Natural killer cell treated with Interleukin-12 subunit alpha and Interleukin-12 subunit beta and Interleukin-15 and Interleukin-18, amount 100 ng/mL, for 72 hours (primary cell): ENCODE data around the gene HCFC1R1. TPM values are rescaled to one million over a fixed set of nuclear protein-coding genes. Genes with fewer than 3 reads are reported as not detected.
"Not testable (repeated sequence)": the region's sequence is repeated elsewhere in the genome, so short reads cannot be mapped to it uniquely, and the experiment has no call there.

Experiments
- ATAC-seq, 2 donors: fragments of 150-1000 bp; cut with Tn5 transposase in 1 of 2; sonication (Bioruptor Pico), chemical (Tn5 transposase) in 1 of 2; 2 replicates each; pipeline ENCODE4 v1.10.0; 2021
- DNase-seq: peaks from one replicate; pipeline ENCODE4 v3.0.0; 2022; ENCODE audit warnings: low spot score
- H3K27ac Mint-ChIP-seq, 2 donors: 1 replicate in 1 of 2; 2 replicates in 1 of 2; pipeline ENCODE4 v1.8.0; 2022; ENCODE audit warnings: mixed read lengths in 2 of 2, mild to moderate bottlenecking in 1 of 2, moderate library complexity in 1 of 2
- H3K27me3 Mint-ChIP-seq, 2 donors: 1 replicate in 1 of 2; 2 replicates in 1 of 2; pipeline ENCODE4 v1.8.0; 2022; ENCODE audit warnings: mixed read lengths in 2 of 2
- H3K36me3 Mint-ChIP-seq: one replicate; pipeline ENCODE4 v1.8.0; 2022; ENCODE audit warnings: mixed read lengths
- H3K4me1 Mint-ChIP-seq, 2 donors: 1 replicate in 1 of 2; 2 replicates in 1 of 2; pipeline ENCODE4 v1.8.0; 2022; ENCODE audit warnings: low read depth in 2 of 2, mixed read lengths in 2 of 2, mild to moderate bottlenecking in 1 of 2
- H3K4me3 Mint-ChIP-seq: one replicate; pipeline ENCODE4 v1.8.0; 2022; ENCODE audit warnings: mixed read lengths
- H3K9me3 Mint-ChIP-seq: 2 replicates; pipeline ENCODE4 v1.8.0; 2022; ENCODE audit warnings: mixed read lengths
- total RNA-seq, 2 donors: library from RNA; stranded (reverse); gene quantifications; one replicate each; pipeline ENCODE4 v1.2.3, GENCODE V29; 2022

Gene HCFC1R1
- total RNA-seq: 10 to 100 TPM; 14.3 to 18.4 TPM

- H3K36me3 Mint-ChIP-seq: no peaks in the 10 kb centered on the region
- H3K4me3 Mint-ChIP-seq: peak within 1 kb of the TSS; percentile 88
- H3K27me3 Mint-ChIP-seq: peaks cover 0 to under 1% of the 10 kb centered on the region in 2 donors
- H3K4me1 Mint-ChIP-seq: peaks cover 37 to 38% of the 10 kb centered on the region in 2 donors
- ATAC-seq (peak; percentile 90 to 91), DNase-seq (peak; percentile 97)
- H3K9me3 Mint-ChIP-seq: no peaks in the 10 kb centered on the region
- peak within 1 kb of the TSS; percentile 87 to 90 for H3K27ac Mint-ChIP-seq
Measured at GRCh38 chr16:3023669-3024478, at the start of gene HCFC1R1, which contains the start of gene THOC6. HCFC1R1 (minus strand) TSS chr16:3023942; CDS start chr16:3023941, 1 bp downstream. THOC6 (plus strand) TSS chr16:3024035; CDS start chr16:3024327, 292 bp downstream.

GRCh38 chr16:3073448-3073847 is 49.7 kb upstream of the HCFC1R1 start:
- Mint-ChIP-seq H3K27me3 (no peaks in the 10 kb centered on the region), H3K4me1 (peaks cover 81 to 89% of the 10 kb centered on the region in 2 donors), H3K4me3 (peak overlapping the region; percentile 85), H3K9me3 (no peaks in the 10 kb centered on the region), H3K27ac (peak overlapping the region; percentile 98 to 100), H3K36me3 (peaks cover 21% of the 10 kb centered on the region)
- DNase-seq (no peak), ATAC-seq (no peak)

GRCh38 chr16:3072576-3073263 is 49.0 kb upstream of the HCFC1R1 start:
- peak overlapping the region; percentile 98 to 100 for H3K27ac Mint-ChIP-seq

GRCh38 chr16:3072148-3072547 is 48.4 kb upstream of the HCFC1R1 start:
- peak overlapping the region; percentile 97 to 100 for H3K27ac Mint-ChIP-seq
- H3K4me3 Mint-ChIP-seq: peak overlapping the region; percentile 61
- peaks cover 76 to 80% of the 10 kb centered on the region in 2 donors for H3K4me1 Mint-ChIP-seq
- H3K27me3 Mint-ChIP-seq, DNase-seq, H3K9me3 Mint-ChIP-seq: not testable (repeated sequence)
- peak in 1 of 2 donors; percentile 15 for ATAC-seq
- H3K36me3 Mint-ChIP-seq: peaks cover 15% of the 10 kb centered on the region

More at GRCh38 chr16:3072576-3073263, 49.0 kb upstream of the HCFC1R1 start:
- H3K27me3 Mint-ChIP-seq, H3K9me3 Mint-ChIP-seq, DNase-seq: not testable (repeated sequence)
- ATAC-seq: peak; percentile 71 to 77
- Mint-ChIP-seq H3K4me1 (peaks cover 79 to 86% of the 10 kb centered on the region in 2 donors), H3K4me3 (peak overlapping the region; percentile 85), H3K36me3 (peaks cover 18% of the 10 kb centered on the region)

- DNase-seq (no peak), ATAC-seq (no peak)
- Mint-ChIP-seq H3K4me3 (peak overlapping the region; percentile 61), H3K27me3 (no peaks in the 10 kb centered on the region), H3K9me3 (no peaks in the 10 kb centered on the region), H3K27ac (peak overlapping the region; percentile 97 to 100), H3K4me1 (peaks cover 74 to 75% of the 10 kb centered on the region in 2 donors), H3K36me3 (peaks cover 15% of the 10 kb centered on the region)
Measured at GRCh38 chr16:3071655-3072054, 47.9 kb upstream of the HCFC1R1 start.

- Mint-ChIP-seq H3K4me3 (no peak overlapping the region), H3K36me3 (peaks cover 19% of the 10 kb centered on the region), H3K27ac (peak overlapping the region; percentile 97 to 100), H3K4me1 (peaks cover 67 to 68% of the 10 kb centered on the region in 2 donors), H3K27me3 (no peaks in the 10 kb centered on the region), H3K9me3 (no peaks in the 10 kb centered on the region)
- DNase-seq (no peak), ATAC-seq (no peak)
Measured at GRCh38 chr16:3070608-3071111, 46.9 kb upstream of the HCFC1R1 start.

GRCh38 chr16:3069146-3069545 is 45.4 kb upstream of the HCFC1R1 start:
- H3K9me3 Mint-ChIP-seq, DNase-seq, ATAC-seq, H3K27me3 Mint-ChIP-seq: not testable (repeated sequence)
- H3K4me3 Mint-ChIP-seq: peak overlapping the region; percentile 73
- peaks cover 22% of the 10 kb centered on the region for H3K36me3 Mint-ChIP-seq
- peaks cover 59 to 64% of the 10 kb centered on the region in 2 donors for H3K4me1 Mint-ChIP-seq
- peak overlapping the region; percentile 97 to 100 for H3K27ac Mint-ChIP-seq

GRCh38 chr16:3068487-3068886 is 44.7 kb upstream of the HCFC1R1 start:
- H3K36me3 Mint-ChIP-seq: peaks cover 22% of the 10 kb centered on the region
- H3K4me1 Mint-ChIP-seq: peaks cover 57 to 62% of the 10 kb centered on the region in 2 donors

GRCh38 chr16:3066440-3066748 is 42.7 kb upstream of the HCFC1R1 start:
- peak overlapping the region; percentile 100 for H3K4me3 Mint-ChIP-seq
- H3K27me3 Mint-ChIP-seq: no peaks in the 10 kb centered on the region
- peak overlapping the region; percentile 97 to 100 for H3K27ac Mint-ChIP-seq
- ATAC-seq: peak in 1 of 2 donors; percentile 1
- peaks cover 22% of the 10 kb centered on the region for H3K36me3 Mint-ChIP-seq
- DNase-seq: no peak
- H3K4me1 Mint-ChIP-seq: peaks cover 55 to 59% of the 10 kb centered on the region in 2 donors
- H3K9me3 Mint-ChIP-seq: no peaks in the 10 kb centered on the region

More at GRCh38 chr16:3068487-3068886, 44.7 kb upstream of the HCFC1R1 start:
- no peak for ATAC-seq
- DNase-seq: no peak
- Mint-ChIP-seq H3K9me3 (no peaks in the 10 kb centered on the region), H3K4me3 (peak overlapping the region; percentile 100), H3K27ac (peak overlapping the region; percentile 97 to 100), H3K27me3 (no peaks in the 10 kb centered on the region)

GRCh38 chr16:3065742-3066439 is 42.1 kb upstream of the HCFC1R1 start:
- no peaks in the 10 kb centered on the region for H3K27me3 Mint-ChIP-seq
- peaks cover 50 to 54% of the 10 kb centered on the region in 2 donors for H3K4me1 Mint-ChIP-seq
- H3K27ac Mint-ChIP-seq: peak overlapping the region; percentile 97 to 100
- peaks cover 22% of the 10 kb centered on the region for H3K36me3 Mint-ChIP-seq
- ATAC-seq (peak; percentile 1 to 29), DNase-seq (no peak)
- peak overlapping the region; percentile 100 for H3K4me3 Mint-ChIP-seq
- H3K9me3 Mint-ChIP-seq: no peaks in the 10 kb centered on the region

- ATAC-seq (peak; percentile 71 to 73), DNase-seq (no peak)
- Mint-ChIP-seq H3K27ac (peak within 1 kb of the TSS; percentile 97 to 100), H3K36me3 (peaks cover 22% of the 10 kb centered on the region), H3K4me1 (peaks cover 49 to 55% of the 10 kb centered on the region in 2 donors), H3K27me3 (no peaks in the 10 kb centered on the region), H3K9me3 (no peaks in the 10 kb centered on the region), H3K4me3 (peak within 1 kb of the TSS; percentile 100)
Measured at GRCh38 chr16:3065069-3065741, 41.5 kb upstream of the HCFC1R1 start, which contains the start of gene IL32. IL32 (plus strand) TSS chr16:3065640; CDS start chr16:3065812, 172 bp downstream.

- Mint-ChIP-seq H3K27ac (peak overlapping the region; percentile 97 to 100), H3K36me3 (peaks cover 11% of the 10 kb centered on the region), H3K4me1 (peaks cover 46 to 53% of the 10 kb centered on the region in 2 donors), H3K9me3 (no peaks in the 10 kb centered on the region), H3K4me3 (peak overlapping the region; percentile 52), H3K27me3 (no peaks in the 10 kb centered on the region)
- no peak for DNase-seq
- ATAC-seq: no peak
Measured at GRCh38 chr16:3063625-3064386, 40.1 kb upstream of the HCFC1R1 start.
